ENCODE measurements around the gene TPPP2. TPM values are rescaled to one million over a fixed set of nuclear protein-coding genes. Genes with fewer than 3 reads are reported as not detected.

The TPPP2 gene
- total RNA-seq, 1 experiment from 2014 or later, result not detected

- H3K9me3 ChIP-seq (ENCODE audit: low read depth, low read length, poor library complexity, severe bottlenecking), result no peaks in the 10 kb centered on the region
- H3K27me3 ChIP-seq (replicated peaks; ENCODE audit: insufficient read depth, low read depth, low read length, poor library complexity), result no peaks in the 10 kb centered on the region
- H3K4me3 ChIP-seq (ENCODE audit: low read depth, low read length, poor library complexity, severe bottlenecking), result no peak overlapping the region
- ChIA-PET CTCF (interaction anchor here (0.7 to 2.6 kb wide), 2 partner anchors 88 to 522 kb away, joined by 4 to 55 read pairs; no protein-coding TSS in a partner anchor), POLR2A (ENCODE audit: low non-redundant PET) (no interaction called here)
- H3K27ac ChIP-seq (ENCODE audit: low read depth, low read length, poor library complexity, severe bottlenecking), result no peak overlapping the region
- BruUV-seq (replicated peaks), result no TSS peak
- no peak for TF ChIP-seq EZH2 (IDR thresholded peaks at IDR 0.05; ENCODE audit: borderline replicate concordance, low read depth, low read length, poor library complexity, severe bottlenecking)
- no peaks in the 10 kb centered on the region for H3K36me3 ChIP-seq (ENCODE audit: insufficient read depth, low read length, poor library complexity, severe bottlenecking)
- intact Hi-C loops (cut with micrococcal nuclease; ENCODE audit: unreplicated experiment), result loop anchor here (10.0 kb wide), 1 partner anchor 178 kb away; no protein-coding TSS in a partner anchor
- no peak for DNase-seq (ENCODE audit: low spot score)
- H3K4me1 ChIP-seq (ENCODE audit: insufficient read depth, low read length, poor library complexity, severe bottlenecking), result no peaks in the 10 kb centered on the region
Observed at GRCh38 chr14:21016413-21017190, 13.4 kb upstream of the TPPP2 start.

- DNase-seq (ENCODE audit: low spot score), result no peak
- H3K36me3 ChIP-seq (ENCODE audit: insufficient read depth, low read length, poor library complexity, severe bottlenecking), result no peaks in the 10 kb centered on the region
- intact Hi-C loops (cut with micrococcal nuclease; ENCODE audit: unreplicated experiment), result loop anchor here (10.0 kb wide), 1 partner anchor 177 kb away; no protein-coding TSS in a partner anchor
Observed at GRCh38 chr14:21017528-21018245, 12.3 kb upstream of the TPPP2 start.

GRCh38 chr14:21018286-21018685 is 11.7 kb upstream of the TPPP2 start:
- H3K27ac ChIP-seq (ENCODE audit: low read depth, low read length, poor library complexity, severe bottlenecking), result no peak overlapping the region
- H3K4me3 ChIP-seq (ENCODE audit: low read depth, low read length, poor library complexity, severe bottlenecking), result no peak overlapping the region
- intact Hi-C loops (cut with micrococcal nuclease; ENCODE audit: unreplicated experiment), result loop anchor here (10.0 kb wide), 1 partner anchor 177 kb away; no protein-coding TSS in a partner anchor
- no peaks in the 10 kb centered on the region for H3K27me3 ChIP-seq (replicated peaks; ENCODE audit: insufficient read depth, low read depth, low read length, poor library complexity)
- DNase-seq (ENCODE audit: low spot score), result no peak
- H3K36me3 ChIP-seq (ENCODE audit: insufficient read depth, low read length, poor library complexity, severe bottlenecking), result no peaks in the 10 kb centered on the region
- BruUV-seq (replicated peaks), result no TSS peak
- ChIA-PET POLR2A (ENCODE audit: low non-redundant PET) (no interaction called here), CTCF (no interaction called here)
- no peaks in the 10 kb centered on the region for H3K9me3 ChIP-seq (ENCODE audit: low read depth, low read length, poor library complexity, severe bottlenecking)
- H3K4me1 ChIP-seq (ENCODE audit: insufficient read depth, low read length, poor library complexity, severe bottlenecking), result no peaks in the 10 kb centered on the region
- TF ChIP-seq EZH2 (IDR thresholded peaks at IDR 0.05; ENCODE audit: borderline replicate concordance, low read depth, low read length, poor library complexity, severe bottlenecking), result no peak
- TF ChIP-seq CTCF (conservative IDR thresholded peaks at IDR 0.05; ENCODE audit: low read depth, low read length), result no peak

More at GRCh38 chr14:21017528-21018245, 12.3 kb upstream of the TPPP2 start:
- Histone ChIP-seq H3K4me1 (ENCODE audit: insufficient read depth, low read length, poor library complexity, severe bottlenecking) (no peaks in the 10 kb centered on the region), H3K4me3 (ENCODE audit: low read depth, low read length, poor library complexity, severe bottlenecking) (no peak overlapping the region), H3K27me3 (replicated peaks; ENCODE audit: insufficient read depth, low read depth, low read length, poor library complexity) (no peaks in the 10 kb centered on the region), H3K27ac (ENCODE audit: low read depth, low read length, poor library complexity, severe bottlenecking) (no peak overlapping the region), H3K9me3 (ENCODE audit: low read depth, low read length, poor library complexity, severe bottlenecking) (no peaks in the 10 kb centered on the region)
- TF ChIP-seq CTCF (conservative IDR thresholded peaks at IDR 0.05; ENCODE audit: low read depth, low read length) (no peak), EZH2 (IDR thresholded peaks at IDR 0.05; ENCODE audit: borderline replicate concordance, low read depth, low read length, poor library complexity, severe bottlenecking) (no peak)
- no TSS peak for BruUV-seq (replicated peaks)
- CTCF ChIA-PET, result no interaction called here
- POLR2A ChIA-PET (ENCODE audit: low non-redundant PET), result no interaction called here
